NCI-H1436 (cell line): ENCODE results near the gene DNMT3A.

Experiments used
- DNase-seq: peaks from one replicate; lab custom pipeline; 2025; lab: John Stamatoyannopoulos, UW

The DNMT3A gene

GRCh38 chr2:25304826-25305596, 36.7 kb downstream of the DNMT3A start:
- DNase-seq: no peak

GRCh38 chr2:25304321-25304720, 37.4 kb downstream of the DNMT3A start:
- DNase-seq: no peak

GRCh38 chr2:25303633-25304236, 38.0 kb downstream of the DNMT3A start:
- no peak for DNase-seq

GRCh38 chr2:25302758-25303375, 38.9 kb downstream of the DNMT3A start:
- no peak for DNase-seq

GRCh38 chr2:25301453-25302352, 40.0 kb downstream of the DNMT3A start:
- DNase-seq: no peak

- DNase-seq: no peak
Observed at GRCh38 chr2:25300001-25300400, 41.7 kb downstream of the DNMT3A start.

GRCh38 chr2:25298776-25299431, 42.8 kb downstream of the DNMT3A start:
- DNase-seq: no peak

GRCh38 chr2:25297738-25298137, 44.0 kb downstream of the DNMT3A start:
- DNase-seq: no peak

- no peak for DNase-seq
Observed at GRCh38 chr2:25295621-25296020, 46.1 kb downstream of the DNMT3A start.

- DNase-seq: peak; percentile 32
Observed at GRCh38 chr2:25294573-25295462, 46.9 kb downstream of the DNMT3A start.

- no peak for DNase-seq
Observed at GRCh38 chr2:25293958-25294562, 47.7 kb downstream of the DNMT3A start.

GRCh38 chr2:25293145-25293544, 48.6 kb downstream of the DNMT3A start:
- no peak for DNase-seq

- DNase-seq: no peak
Observed at GRCh38 chr2:25292408-25292807, 49.3 kb downstream of the DNMT3A start.

GRCh38 chr2:25290811-25291495, 50.8 kb downstream of the DNMT3A start:
- no peak for DNase-seq

- DNase-seq: no peak
Observed at GRCh38 chr2:25286723-25287483, 54.8 kb downstream of the DNMT3A start.

GRCh38 chr2:25286025-25286400, 55.7 kb downstream of the DNMT3A start:
- no peak for DNase-seq

- no peak for DNase-seq
Observed at GRCh38 chr2:25285265-25286024, 56.3 kb downstream of the DNMT3A start.

- no peak for DNase-seq
Observed at GRCh38 chr2:25284756-25285155, 57.0 kb downstream of the DNMT3A start.
